Measurements from ENCODE around the gene ADGRB3. TPM values are rescaled to one million over a fixed set of nuclear protein-coding genes. Genes with fewer than 3 reads are reported as not detected.

The ADGRB3 gene
- total and polyA plus RNA-seq, 2 donors (not counting 1 experiment from before 2014, with no cell fraction given), result not detected

DNA sequence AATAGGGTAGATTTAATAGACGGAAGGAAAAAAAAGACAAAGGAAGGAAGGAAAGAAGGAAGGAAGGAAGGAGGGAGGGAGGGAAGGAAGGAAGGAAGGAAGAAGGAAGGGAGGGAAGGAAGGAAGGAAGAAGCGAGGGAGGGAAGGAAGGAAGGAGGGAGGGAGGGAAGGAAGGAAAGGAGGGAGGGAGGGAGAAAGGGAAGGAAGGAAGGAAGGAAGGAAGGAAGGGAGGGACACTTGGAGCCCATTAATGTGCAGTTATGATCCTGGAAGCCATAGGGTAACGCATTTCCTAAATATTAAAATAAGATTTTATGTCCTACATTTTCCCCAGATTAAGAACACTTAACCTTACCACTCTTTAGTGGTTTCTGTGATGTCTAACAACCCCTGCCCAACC lies 465.7 kb downstream of the ADGRB3 start:
- POLR2A ChIA-PET, result no interaction called here
- CTCF ChIA-PET, result no interaction called here
- no peak overlapping the region for H3K27ac ChIP-seq (ENCODE audit: low read length in 2 of 2)
- no peaks in the 10 kb centered on the region for H3K36me3 ChIP-seq (replicated peaks in 1 of 2; ENCODE audit: control extremely low read depth in 1 of 2, control insufficient read depth in 1 of 2, extremely low read depth in 1 of 2, insufficient read depth in 2 of 2, low read length in 1 of 2)
- H3K4me1 ChIP-seq (ENCODE audit: control insufficient read depth in 2 of 2, insufficient read depth in 2 of 2, low read length in 2 of 2), result no peaks in the 10 kb centered on the region
- H2AFZ ChIP-seq (ENCODE audit: insufficient read depth, low read depth, low read length, poor library complexity, severe bottlenecking), result no peak overlapping the region
- no peak overlapping the region for H3K9ac ChIP-seq (ENCODE audit: low read length)
- intact Hi-C loops (cut with micrococcal nuclease), result no loop called here
- no peak overlapping the region for H3K27ac Mint-ChIP-seq
- ATAC-seq (ENCODE audit: low read depth), result no peak
- no peaks in the 10 kb centered on the region for H3K27me3 ChIP-seq (replicated peaks in 1 of 4; ENCODE audit: control extremely low read depth in 1 of 4, control insufficient read depth in 3 of 4, insufficient read depth in 4 of 4, low read length in 3 of 4)
- H3K4me2 ChIP-seq (replicated peaks; ENCODE audit: low read depth, low read length, poor library complexity, severe bottlenecking), result no peak overlapping the region
- H3K4me3 ChIP-seq (ENCODE audit: control extremely low read depth in 1 of 5, extremely low read depth in 1 of 5, insufficient read depth in 1 of 5, low read depth in 2 of 5, low read length in 4 of 5), result no peak overlapping the region
- H3K4me1 Mint-ChIP-seq, result no peaks in the 10 kb centered on the region
- no CpG with 5 or more reads among the region's 3 CpGs for WGBS (ENCODE audit: insufficient coverage)
- no peaks in the 10 kb centered on the region for H3K9me3 ChIP-seq (ENCODE audit: control extremely low read depth in 1 of 3, control insufficient read depth in 2 of 3, insufficient read depth in 1 of 3, low read length in 2 of 3)
- H4K20me1 ChIP-seq (ENCODE audit: control insufficient read depth, insufficient read depth, low read length, poor library complexity, severe bottlenecking), result no peaks in the 10 kb centered on the region
- no peak overlapping the region for H3K4me3 Mint-ChIP-seq
- no peak for DNase-seq
- no peaks in the 10 kb centered on the region for H3K27me3 Mint-ChIP-seq
- no peaks in the 10 kb centered on the region for H3K9me3 Mint-ChIP-seq (ENCODE audit: insufficient read depth)
- no peaks in the 10 kb centered on the region for H3K79me2 ChIP-seq (ENCODE audit: control insufficient read depth, insufficient read depth, low read length)
- TF ChIP-seq EZH2 (IDR thresholded peaks at IDR 0.05; ENCODE audit: borderline replicate concordance, insufficient read depth, low read depth, low read length, poor library complexity, severe bottlenecking), result no peak
- TF ChIP-seq, protein P1, sequence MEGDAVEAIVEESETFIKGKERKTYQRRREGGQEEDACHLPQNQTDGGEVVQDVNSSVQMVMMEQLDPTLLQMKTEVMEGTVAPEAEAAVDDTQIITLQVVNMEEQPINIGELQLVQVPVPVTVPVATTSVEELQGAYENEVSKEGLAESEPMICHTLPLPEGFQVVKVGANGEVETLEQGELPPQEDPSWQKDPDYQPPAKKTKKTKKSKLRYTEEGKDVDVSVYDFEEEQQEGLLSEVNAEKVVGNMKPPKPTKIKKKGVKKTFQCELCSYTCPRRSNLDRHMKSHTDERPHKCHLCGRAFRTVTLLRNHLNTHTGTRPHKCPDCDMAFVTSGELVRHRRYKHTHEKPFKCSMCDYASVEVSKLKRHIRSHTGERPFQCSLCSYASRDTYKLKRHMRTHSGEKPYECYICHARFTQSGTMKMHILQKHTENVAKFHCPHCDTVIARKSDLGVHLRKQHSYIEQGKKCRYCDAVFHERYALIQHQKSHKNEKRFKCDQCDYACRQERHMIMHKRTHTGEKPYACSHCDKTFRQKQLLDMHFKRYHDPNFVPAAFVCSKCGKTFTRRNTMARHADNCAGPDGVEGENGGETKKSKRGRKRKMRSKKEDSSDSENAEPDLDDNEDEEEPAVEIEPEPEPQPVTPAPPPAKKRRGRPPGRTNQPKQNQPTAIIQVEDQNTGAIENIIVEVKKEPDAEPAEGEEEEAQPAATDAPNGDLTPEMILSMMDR (IDR thresholded peaks at IDR 0.05), result no peak

DNA sequence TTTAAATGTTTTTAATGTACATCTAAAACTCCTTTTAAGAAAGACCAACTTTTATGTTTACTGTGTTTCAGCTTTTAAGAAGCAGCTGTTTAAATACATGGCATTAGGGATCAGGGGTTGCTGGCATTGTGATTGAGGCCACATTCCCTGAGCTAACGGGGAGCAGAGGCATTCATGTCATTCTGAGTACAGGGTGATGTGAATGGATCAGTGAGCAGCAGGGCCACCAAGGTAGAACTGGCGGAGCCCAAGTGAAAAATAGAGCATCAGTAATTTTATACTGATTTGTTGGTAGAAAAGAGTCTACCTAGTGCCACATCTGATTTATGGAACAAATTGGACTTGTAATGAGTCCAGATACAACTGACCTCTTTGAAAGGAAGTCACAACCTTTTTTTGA lies 467.3 kb downstream of the ADGRB3 start:
- Histone ChIP-seq H2AFZ (ENCODE audit: insufficient read depth, low read depth, low read length, poor library complexity, severe bottlenecking) (no peak overlapping the region), H3K27me3 (replicated peaks in 1 of 4; ENCODE audit: control extremely low read depth in 1 of 4, control insufficient read depth in 3 of 4, insufficient read depth in 4 of 4, low read length in 3 of 4) (no peaks in the 10 kb centered on the region), H3K79me2 (ENCODE audit: control insufficient read depth, insufficient read depth, low read length) (no peaks in the 10 kb centered on the region), H3K36me3 (replicated peaks in 1 of 2; ENCODE audit: control extremely low read depth in 1 of 2, control insufficient read depth in 1 of 2, extremely low read depth in 1 of 2, insufficient read depth in 2 of 2, low read length in 1 of 2) (no peaks in the 10 kb centered on the region), H3K4me3 (ENCODE audit: control extremely low read depth in 1 of 5, extremely low read depth in 1 of 5, insufficient read depth in 1 of 5, low read depth in 2 of 5, low read length in 4 of 5) (no peak overlapping the region), H3K4me2 (replicated peaks; ENCODE audit: low read depth, low read length, poor library complexity, severe bottlenecking) (no peak overlapping the region), H3K4me1 (ENCODE audit: control insufficient read depth in 2 of 2, insufficient read depth in 2 of 2, low read length in 2 of 2) (no peaks in the 10 kb centered on the region), H4K20me1 (ENCODE audit: control insufficient read depth, insufficient read depth, low read length, poor library complexity, severe bottlenecking) (no peaks in the 10 kb centered on the region), H3K9me3 (ENCODE audit: control extremely low read depth in 1 of 3, control insufficient read depth in 2 of 3, insufficient read depth in 1 of 3, low read length in 2 of 3) (no peaks in the 10 kb centered on the region), H3K27ac (ENCODE audit: low read length in 2 of 2) (no peak overlapping the region), H3K9ac (ENCODE audit: low read length) (no peak overlapping the region)
- DNase-seq (no peak), ATAC-seq (ENCODE audit: low read depth) (no peak)
- TF ChIP-seq, protein P1 (IDR thresholded peaks at IDR 0.05), result no peak
- TF ChIP-seq EZH2 (IDR thresholded peaks at IDR 0.05; ENCODE audit: borderline replicate concordance, insufficient read depth, low read depth, low read length, poor library complexity, severe bottlenecking), result no peak
- WGBS (ENCODE audit: insufficient coverage), result 94% methylated on average over 2 of the region's 2 CpGs
- Mint-ChIP-seq H3K4me3 (no peak overlapping the region), H3K9me3 (ENCODE audit: insufficient read depth) (no peaks in the 10 kb centered on the region), H3K27ac (no peak overlapping the region), H3K4me1 (no peaks in the 10 kb centered on the region), H3K27me3 (no peaks in the 10 kb centered on the region)
- ChIA-PET CTCF (no interaction called here), POLR2A (no interaction called here)
- intact Hi-C loops (cut with micrococcal nuclease), result no loop called here
